HG02610 (cell line): ENCODE data around the gene EXOC6.

Experiments used
- ATAC-seq: cut with Tn5 transposase; IDR thresholded peaks from one replicate; pipeline ENCODE4 v1.9.1; 2021; ENCODE audit warnings: mild to moderate bottlenecking, moderate library complexity; ENCODE audit not compliant: unreplicated experiment

The EXOC6 gene

GRCh38 chr10:92997620-92998019, 149.3 kb downstream of the EXOC6 start:
- no peak for ATAC-seq

GRCh38 chr10:92999191-92999590, 150.9 kb downstream of the EXOC6 start:
- ATAC-seq = no peak

- ATAC-seq = no peak
These were observed 158.2 kb downstream of the EXOC6 start for GRCh38 chr10:93006435-93007039.

GRCh38 chr10:93015722-93016121, 167.4 kb downstream of the EXOC6 start:
- no peak for ATAC-seq

GRCh38 chr10:93023013-93023650, 174.8 kb downstream of the EXOC6 start:
- no peak for ATAC-seq

- no peak for ATAC-seq
These were observed 177.8 kb downstream of the EXOC6 start for GRCh38 chr10:93026072-93026471.

- ATAC-seq = no peak
These were observed 179.2 kb downstream of the EXOC6 start for GRCh38 chr10:93027508-93027907.

GRCh38 chr10:93028883-93029282, 180.6 kb downstream of the EXOC6 start:
- ATAC-seq = no peak

GRCh38 chr10:93030409-93030808, 182.1 kb downstream of the EXOC6 start:
- no peak for ATAC-seq

GRCh38 chr10:93032105-93032808, 183.9 kb downstream of the EXOC6 start:
- no peak for ATAC-seq

GRCh38 chr10:93032809-93033137, 184.5 kb downstream of the EXOC6 start:
- no peak for ATAC-seq

- ATAC-seq = no peak
These were observed 186.1 kb downstream of the EXOC6 start for GRCh38 chr10:93034426-93034825.

GRCh38 chr10:93039110-93039509, 190.8 kb downstream of the EXOC6 start:
- no peak for ATAC-seq

- no peak for ATAC-seq
These were observed 191.4 kb downstream of the EXOC6 start for GRCh38 chr10:93039721-93040120.

GRCh38 chr10:93054486-93054885, 206.2 kb downstream of the EXOC6 start:
- ATAC-seq = no peak

GRCh38 chr10:93058139-93058538, 209.8 kb downstream of the EXOC6 start:
- no peak for ATAC-seq

GRCh38 chr10:93059975-93060886, 211.9 kb downstream of the EXOC6 start, which contains the start of gene CYP26C1:
Gene CYP26C1 (plus strand): TSS chr10:93060798. CDS start chr10:93061264, 466 bp downstream.
- ATAC-seq = no peak

GRCh38 chr10:93060887-93061593, 212.7 kb downstream of the EXOC6 start:
- no peak for ATAC-seq

GRCh38 chr10:93061594-93062513, 213.5 kb downstream of the EXOC6 start:
- no peak for ATAC-seq
